Heart left ventricle (tissue), 13 donors: Measurements from ENCODE around the gene PPIL1.

Experiments
- POLR2A ChIP-seq, 2 donors: fragments of 450-650 bp; IDR thresholded peaks; one replicate each; pipeline ENCODE4 v1.6.1; 2017; ENCODE audit warnings: antibody characterized with exemption in 2 of 2, mild to moderate bottlenecking in 2 of 2, moderate library complexity in 2 of 2
- TF ChIP-seq, protein P1 (sequence below), 12 donors: fragments of 200-600 bp; sonication (generic) in 4 of 12; IDR thresholded peaks; one replicate each; pipeline versions ENCODE4 v1.5.0 to v1.8.0; 2018 to 2022; ENCODE audit warnings: antibody characterized with exemption in 12 of 12, mild to moderate bottlenecking in 5 of 12
- donor health status: ischemic (EF 13 %, LVEDD 7.1; RV severe dilation, severe dysfunction).
- donor health status: DM: no; HTN: yes; CAD: no.
- donor health status: DM: no; HTN: no; CAD: no.
- donor health status: ischemic (EF 25% LVEDD 6.9; RV normal size, moderate dysfunction).
- donor health status: ischemic (EF 25% LVEDD 5.7; RV mildly dilated, moderate dysfunction).
- donor health status: ischemic (EF 35%, LVEDD 5.7; RV mildly dilated, moderate dysfunction).
- donor health status: nonischemic (EF 11% LVEDD 7.7; RV severe dilation, severe dysfunction).
- donor health status: DM: yes; HTN: yes; CAD: no.
- donor health status: PGD.
- donor health status: ischemic (EF 29% LVEDD 5.4; RV normal size, mild dysfunction).
- donor health status: nonischemic (EF 23%, LVEDD 6.1; RV moderate dilation, normal function).

GRCh38 chr6:36871686-36872085 is 2.9 kb downstream of the PPIL1 start:
- no peak for TF ChIP-seq POLR2A (IDR thresholded peaks at IDR 0.05)
- TF ChIP-seq, protein P1, sequence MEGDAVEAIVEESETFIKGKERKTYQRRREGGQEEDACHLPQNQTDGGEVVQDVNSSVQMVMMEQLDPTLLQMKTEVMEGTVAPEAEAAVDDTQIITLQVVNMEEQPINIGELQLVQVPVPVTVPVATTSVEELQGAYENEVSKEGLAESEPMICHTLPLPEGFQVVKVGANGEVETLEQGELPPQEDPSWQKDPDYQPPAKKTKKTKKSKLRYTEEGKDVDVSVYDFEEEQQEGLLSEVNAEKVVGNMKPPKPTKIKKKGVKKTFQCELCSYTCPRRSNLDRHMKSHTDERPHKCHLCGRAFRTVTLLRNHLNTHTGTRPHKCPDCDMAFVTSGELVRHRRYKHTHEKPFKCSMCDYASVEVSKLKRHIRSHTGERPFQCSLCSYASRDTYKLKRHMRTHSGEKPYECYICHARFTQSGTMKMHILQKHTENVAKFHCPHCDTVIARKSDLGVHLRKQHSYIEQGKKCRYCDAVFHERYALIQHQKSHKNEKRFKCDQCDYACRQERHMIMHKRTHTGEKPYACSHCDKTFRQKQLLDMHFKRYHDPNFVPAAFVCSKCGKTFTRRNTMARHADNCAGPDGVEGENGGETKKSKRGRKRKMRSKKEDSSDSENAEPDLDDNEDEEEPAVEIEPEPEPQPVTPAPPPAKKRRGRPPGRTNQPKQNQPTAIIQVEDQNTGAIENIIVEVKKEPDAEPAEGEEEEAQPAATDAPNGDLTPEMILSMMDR (IDR thresholded peaks at IDR 0.05), result no peak
